Measurements from ENCODE around the gene NCOR2.
"Not testable (repeated sequence)": the region's sequence is repeated elsewhere in the genome, so short reads cannot be mapped to it uniquely, and the experiment has no call there.

Gene NCOR2

DNA sequence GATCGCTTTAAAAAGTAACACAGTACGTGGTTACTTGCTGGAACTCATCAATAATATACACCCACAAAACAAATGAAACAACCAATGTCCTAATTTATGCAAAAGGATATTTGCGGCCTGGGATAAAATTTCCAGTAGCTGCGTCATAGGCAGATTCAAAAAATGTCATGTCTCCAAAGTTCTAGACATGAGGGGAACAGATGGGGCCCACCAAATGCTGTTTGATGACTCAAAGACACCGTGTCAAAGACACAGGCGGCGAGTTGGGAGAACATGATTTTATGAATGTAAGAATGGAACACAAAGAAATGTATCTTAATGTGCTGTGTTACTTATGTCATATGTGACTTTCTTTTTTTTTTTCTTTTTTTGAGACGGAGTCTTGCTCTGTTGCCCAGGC, 34.3 kb upstream of the NCOR2 start:
- DNase-seq (ENCODE audit: low spot score): no peak

DNA sequence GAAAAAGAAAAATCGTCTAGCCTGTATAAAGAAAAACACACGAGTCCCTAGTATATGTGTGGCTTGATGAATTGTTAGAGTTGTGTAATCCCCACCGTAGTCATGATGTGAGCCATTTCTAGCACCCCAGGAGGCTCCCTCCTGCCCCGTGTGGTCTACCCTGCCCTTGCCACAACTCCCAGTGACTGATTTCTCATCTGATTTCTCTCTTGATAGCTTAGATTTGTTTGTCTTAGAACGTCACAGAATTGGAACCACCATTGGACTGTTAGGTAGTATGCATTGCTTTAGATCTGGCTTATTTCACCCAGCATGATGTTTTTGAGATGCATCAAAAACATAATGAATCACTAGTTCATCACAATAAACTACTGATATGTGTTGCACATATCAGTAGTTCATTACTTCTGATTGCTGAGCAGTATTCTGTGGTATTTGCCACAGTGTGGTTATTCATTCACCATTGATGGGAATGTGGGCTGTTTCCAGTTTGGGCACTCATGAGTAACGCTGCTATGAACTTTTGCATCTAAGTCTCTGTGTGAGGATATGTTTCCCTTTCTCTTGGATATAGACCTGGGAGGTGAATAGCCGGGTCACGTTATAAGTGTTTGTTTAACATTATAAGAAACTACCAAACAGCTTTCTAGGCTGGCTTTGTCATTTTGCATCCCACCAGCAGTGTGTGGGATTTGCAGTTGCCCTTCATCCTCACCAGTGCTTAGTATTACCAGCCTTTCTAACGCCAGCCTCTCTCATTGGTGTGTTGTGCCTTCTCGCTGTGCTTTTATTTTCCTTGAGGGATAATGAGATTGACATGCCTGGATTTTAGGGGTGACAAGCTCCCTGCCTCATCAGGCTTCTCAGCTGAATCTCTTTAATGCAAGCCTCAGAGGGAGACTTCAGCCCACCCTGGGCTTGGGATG, 31.9 kb upstream of the NCOR2 start:
- DNase-seq (ENCODE audit: low spot score): no peak

DNA sequence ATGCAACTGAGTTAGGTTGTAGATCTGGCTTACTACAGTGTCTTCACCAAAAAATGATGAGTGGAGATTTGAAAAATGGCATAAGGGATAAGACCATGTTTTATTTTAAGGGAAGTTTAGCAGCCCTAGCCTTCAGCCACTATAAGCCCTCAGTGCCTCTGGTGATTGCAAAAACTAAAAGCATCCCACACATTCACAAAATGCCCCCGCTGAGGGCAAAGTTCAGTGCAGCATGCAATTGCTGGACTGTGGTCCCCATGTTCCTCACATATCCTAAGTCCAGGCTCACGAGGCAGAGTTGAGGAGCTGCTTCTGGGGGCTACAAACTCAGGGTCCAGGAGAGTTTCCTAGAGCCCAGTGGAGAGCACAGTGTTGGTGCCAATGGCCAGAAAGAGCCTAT, 29.6 kb upstream of the NCOR2 start:
- no peak for DNase-seq (ENCODE audit: low spot score)

DNA sequence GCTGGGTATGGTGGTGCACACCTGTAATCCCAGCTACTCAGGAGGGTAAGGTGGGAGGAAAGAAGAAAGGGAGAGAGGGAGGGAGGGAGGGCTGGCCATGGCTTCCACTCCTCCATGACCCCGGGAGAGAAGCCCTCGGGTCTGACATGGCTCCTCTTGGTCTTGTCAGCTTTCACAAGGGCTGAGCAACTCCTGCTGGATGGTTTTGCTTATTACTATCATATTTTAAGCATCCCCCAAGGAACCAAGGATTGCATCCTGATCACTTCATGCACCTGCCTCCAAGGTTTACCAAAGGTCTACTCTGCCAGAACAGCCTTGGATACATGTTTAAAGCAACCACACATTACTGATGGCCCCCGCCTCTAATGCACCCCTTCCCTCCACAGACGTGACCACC, 28.0 kb upstream of the NCOR2 start:
- no peak for DNase-seq (ENCODE audit: low spot score)

DNA sequence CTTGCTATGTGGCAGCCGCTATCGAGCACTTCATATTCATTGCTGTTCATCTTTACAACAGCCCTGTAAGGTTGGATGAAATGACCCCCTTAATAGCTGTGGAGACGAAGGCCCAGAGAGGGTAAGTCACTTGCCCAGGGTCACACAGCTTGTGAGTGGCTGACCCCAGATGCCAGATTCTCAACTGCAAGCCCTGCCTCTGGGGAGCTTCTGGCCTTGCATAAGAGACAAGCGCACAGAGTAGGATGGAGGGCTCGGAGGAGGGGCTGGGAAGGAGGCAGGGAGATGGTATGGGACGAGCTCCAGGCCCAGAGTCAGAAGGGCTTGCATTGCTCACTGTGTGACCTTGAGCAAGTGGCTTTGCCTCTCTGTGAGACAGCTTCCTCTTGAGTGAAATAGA, 27.4 kb upstream of the NCOR2 start:
- no peak for DNase-seq (ENCODE audit: low spot score)

DNA sequence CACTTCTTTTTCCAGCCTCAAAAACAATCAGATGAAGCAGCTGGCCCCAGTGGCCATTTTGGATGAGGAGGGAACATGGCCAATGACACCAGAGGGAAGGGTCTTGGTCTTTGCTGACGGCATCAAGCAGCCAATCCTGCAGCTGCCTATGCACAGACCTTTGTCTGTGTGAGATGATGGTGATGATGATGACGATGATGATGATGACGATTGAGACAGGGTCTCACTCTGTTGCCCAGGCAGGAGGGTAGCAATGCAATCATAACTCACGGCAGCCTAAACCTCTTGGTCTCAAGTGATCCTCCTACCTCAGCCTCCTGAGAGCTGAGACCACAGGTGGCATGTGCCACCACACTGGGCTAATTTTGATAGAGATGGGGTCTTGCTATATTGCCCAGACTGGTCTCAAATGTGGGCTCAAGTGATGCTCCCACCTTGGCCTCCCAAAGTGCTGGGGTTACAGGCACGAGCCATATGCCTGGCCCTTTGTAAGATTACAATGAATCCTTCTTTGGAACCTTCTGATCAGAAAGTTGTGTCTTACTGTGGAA, 26.5 kb upstream of the NCOR2 start:
- DNase-seq (ENCODE audit: low spot score): no peak

DNA sequence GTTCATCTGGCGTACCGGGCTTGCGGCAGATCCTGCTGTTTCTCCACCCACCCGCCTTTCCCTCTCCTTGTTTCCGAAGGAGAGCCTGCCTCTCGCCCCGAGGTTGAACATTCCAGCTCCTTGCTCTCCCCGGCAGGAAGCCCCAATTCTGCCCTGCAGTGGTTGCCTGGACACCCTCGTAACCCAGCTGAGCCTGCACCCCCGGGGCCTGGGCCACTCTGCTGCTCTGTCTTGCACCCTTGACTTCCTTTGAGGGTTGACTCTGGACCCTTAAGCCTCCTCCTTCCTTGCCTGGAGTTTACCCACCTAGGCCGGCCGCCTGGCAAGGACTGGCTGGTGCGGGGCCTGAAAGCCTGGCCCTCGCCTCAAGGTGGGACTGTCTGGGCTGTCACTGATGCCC, 25.8 kb upstream of the NCOR2 start:
- DNase-seq (ENCODE audit: low spot score): no peak

DNA sequence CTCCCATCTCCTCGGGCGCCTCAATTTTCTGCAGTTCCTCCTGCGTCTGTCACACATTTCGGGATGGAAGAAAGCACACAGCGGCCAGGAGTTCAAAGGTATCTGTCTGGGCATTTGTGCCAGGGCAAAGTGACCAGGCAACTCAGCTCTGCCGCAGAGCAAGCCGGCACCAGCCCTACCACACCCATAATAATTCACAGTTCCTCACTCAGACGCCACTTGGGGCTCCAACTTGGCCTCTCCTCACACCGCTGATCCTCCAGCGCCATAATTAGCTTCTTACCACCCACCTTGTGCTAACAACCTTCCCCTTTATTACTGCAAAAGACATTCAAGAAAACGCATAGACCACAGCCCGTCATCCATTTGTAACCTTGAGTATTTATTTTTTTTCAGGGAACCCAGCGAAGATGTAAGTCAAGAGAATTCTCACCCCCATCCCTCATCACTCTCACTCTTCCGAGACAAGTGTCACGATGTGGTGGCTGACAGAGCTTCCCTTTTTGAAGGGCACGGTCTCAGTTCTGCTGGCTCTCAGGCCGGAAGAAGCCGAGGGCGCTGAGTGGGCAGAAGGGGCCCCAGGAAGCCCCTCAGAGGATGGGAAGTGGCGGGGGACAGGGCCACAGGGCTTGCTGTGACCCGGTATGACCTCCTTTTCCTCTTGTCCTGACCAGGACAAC, 25.2 kb upstream of the NCOR2 start:
- no peak for DNase-seq (ENCODE audit: low spot score)

DNA sequence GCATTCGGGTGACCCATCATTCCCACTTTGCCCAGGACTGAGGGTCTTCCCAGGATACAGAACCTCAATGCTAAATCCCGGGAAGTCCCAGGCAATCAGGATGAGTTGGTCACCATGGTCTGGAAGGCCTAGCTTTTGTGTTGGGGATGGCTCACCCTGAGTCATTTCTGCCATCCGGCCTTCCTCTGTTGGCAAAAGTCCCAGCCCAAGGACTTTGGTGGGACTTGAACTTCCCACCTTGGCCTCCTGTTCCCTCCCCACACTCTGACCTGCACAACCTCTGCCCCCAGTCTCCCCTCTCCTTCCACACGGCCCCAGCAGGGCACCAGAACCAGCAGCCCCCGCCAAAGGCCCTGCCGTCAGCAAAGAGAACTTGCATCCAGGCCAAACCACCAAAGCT, 24.6 kb upstream of the NCOR2 start:
- no peak for DNase-seq (ENCODE audit: low spot score)

DNA sequence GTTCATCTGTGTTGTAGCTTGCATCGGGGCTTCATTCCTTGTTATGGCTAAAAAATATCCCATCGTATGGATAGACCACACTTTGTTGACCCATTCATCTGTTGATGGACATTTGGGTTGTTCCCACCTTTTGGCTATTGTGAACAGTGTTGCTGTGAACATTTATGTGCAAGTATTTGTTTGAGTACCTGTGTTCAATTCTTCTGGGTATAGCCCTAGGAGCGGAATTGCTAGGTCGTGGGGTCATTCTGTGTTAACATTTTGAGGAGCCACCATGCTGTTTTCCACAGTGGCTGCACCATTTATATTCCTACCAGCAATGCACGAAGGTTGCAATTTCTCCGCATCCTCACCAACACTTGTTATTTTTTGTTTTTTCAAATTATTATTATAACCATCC, 23.0 kb upstream of the NCOR2 start:
- DNase-seq (ENCODE audit: low spot score): no peak

DNA sequence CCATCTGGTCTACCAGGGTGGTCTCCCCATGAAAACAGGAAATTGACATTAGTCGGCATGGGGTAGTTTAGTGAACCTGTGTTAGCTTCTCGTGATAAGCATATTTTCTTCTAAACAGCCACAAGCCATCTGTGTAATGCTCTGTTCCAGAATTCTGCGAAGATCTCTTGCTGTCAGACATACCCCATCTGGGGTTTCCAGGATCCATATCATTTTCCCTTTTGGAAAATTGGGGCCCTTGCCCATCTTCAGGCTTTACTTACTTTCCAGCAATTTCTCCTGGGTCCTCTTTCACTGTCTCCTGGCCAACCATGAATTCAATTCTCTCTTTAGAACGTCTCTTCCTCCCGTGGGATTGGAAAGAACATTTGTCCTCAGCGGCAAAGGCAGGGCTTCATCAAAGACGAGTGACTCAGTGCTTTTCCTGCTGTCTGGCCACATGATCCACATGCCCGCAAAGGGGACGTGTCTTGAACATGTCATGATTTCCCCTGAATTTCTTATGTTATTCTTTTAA, 21.4 kb upstream of the NCOR2 start:
- DNase-seq (ENCODE audit: low spot score): no peak

DNA sequence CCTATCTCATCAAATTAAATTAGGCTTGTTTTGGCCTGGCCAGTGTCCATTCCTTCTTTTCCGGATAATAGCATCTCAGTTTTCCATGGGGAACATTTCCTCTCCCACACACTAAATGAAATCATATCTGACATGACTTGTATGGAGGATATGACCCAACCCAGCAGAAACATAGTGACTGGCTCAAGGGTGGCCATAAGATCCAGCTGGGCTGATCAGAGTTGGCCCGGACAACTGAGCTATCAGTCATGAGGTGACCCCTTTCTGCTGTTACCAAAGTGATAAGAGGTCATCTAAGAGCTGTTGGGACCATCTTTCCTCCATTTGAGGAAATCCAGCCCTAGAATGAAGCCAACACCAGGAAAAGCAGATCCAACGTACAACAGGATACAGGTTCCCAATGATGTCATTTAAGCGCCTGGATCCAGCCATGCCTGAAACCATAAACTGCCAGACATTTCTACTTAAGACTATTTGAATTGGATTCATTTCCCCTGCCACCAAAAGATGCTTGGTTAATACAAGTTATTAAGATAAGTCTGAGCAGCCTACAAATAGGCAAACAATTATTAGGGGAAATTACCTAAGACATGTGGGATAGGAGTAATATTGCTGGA, 20.7 kb upstream of the NCOR2 start:
- no peak for DNase-seq (ENCODE audit: low spot score)

DNA sequence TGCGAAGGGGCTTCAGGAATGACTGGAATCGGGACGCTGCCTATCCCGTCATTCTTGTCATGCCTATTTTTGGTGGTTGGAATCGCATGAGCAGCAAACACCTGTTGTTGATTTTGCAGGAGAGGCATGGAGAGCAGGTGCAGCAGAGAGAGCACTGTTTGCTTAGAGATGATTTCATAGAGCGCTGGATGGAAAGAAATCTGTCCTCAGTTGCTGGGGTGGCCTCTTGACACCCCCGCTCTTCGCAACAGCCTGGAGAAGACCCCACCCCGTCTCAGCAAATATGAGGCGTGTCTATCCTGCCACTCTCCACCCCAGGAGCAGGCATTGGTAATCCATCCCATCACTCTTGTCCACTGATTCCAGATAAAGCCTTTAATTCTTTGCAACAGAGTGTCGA, 19.3 kb upstream of the NCOR2 start:
- DNase-seq (ENCODE audit: low spot score): no peak

DNA sequence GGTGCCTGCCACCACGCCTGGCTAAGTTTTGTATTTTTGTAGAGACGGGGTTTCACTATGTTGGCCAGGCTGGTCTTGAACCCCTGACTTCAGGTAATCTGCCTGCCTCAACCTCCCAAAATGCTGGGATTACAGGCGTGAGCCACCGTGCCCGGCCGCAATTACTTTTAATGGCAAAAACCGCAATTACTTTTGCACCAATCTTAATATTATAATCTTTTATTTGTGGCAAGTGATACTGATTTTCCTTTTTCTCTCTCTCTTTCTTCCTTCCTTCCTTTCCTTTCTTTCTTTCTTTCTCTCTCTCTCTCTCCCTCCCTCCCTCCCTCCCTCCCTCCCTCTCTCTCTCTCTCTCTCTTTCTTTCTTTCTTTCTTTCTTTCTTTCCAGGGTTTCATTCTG, 17.1 kb upstream of the NCOR2 start:
- DNase-seq (ENCODE audit: low spot score): not testable (repeated sequence)

DNA sequence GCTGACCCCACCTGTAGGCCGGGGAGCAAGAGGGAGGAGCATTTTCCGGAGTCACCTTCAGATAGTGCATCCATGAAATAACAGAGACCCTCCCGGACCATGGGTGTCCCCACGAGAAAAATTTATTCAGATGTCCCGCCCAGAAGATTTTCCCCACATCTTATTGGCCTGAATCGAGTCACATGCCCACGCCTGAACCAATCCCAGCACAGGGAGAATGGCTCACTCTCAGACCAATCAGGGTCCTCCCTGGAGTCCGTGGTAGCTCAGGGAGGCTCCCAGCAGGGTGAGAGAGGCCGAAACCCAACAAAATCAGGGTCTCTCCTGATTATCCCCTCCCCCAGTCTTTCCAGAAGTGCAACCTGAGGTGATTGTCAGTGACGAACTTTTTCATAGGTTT, 16.4 kb upstream of the NCOR2 start:
- DNase-seq (ENCODE audit: low spot score): no peak

DNA sequence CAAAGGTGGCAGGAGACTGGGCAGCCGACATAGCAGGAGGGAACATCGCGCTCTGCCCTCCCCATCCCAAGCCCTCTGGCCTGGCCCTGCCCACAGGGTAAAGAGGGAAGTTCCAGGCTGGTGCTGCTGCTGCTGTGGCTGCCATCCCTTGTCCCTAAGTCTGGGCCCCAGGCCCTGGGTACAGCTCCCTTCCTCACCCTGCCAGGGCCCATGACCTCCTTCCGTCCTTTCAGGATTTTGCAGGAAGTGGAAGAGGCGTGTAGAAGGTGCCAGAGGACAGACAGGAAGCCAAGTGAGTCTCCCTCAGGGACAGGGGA, 14.7 kb upstream of the NCOR2 start:
- no peak for DNase-seq (ENCODE audit: low spot score)

DNA sequence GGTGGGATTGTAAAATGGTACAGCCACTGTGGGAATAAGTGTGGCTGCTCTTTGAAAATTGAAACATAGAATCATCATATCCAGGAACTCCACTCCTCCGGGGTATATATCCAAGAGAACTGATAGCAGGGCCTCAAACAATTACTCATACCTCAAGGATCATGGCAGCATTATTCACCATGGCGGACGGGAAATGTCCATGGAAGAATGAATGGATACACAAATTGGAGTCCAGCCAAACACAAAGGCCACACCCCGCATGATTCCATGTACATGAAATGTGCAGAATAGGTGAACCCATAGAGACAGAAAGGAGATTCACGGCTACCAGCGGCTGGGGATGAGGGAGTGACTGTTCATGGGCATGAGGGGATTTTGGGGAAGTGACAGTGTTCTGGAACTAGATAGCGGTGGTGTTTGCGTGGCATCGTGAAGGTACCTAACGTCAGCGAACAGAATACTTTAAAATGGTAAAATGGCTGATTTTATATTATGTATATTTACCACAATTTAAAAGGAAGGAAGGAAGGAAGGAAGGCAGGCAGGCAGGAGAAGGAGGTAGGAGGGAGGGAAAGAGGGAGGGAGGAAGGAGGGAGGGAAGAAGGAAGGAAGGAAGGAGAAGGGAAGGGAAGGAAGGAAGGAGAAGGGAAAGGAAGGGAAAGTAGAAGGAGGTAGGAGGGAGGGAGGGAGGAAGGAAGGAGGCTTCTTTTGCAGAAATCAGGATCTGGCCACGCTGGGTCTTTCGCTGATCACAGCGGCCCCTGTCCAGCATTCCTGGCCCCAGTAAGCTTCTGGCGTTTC, 14.1 kb upstream of the NCOR2 start:
- no peak for DNase-seq (ENCODE audit: low spot score)

DNA sequence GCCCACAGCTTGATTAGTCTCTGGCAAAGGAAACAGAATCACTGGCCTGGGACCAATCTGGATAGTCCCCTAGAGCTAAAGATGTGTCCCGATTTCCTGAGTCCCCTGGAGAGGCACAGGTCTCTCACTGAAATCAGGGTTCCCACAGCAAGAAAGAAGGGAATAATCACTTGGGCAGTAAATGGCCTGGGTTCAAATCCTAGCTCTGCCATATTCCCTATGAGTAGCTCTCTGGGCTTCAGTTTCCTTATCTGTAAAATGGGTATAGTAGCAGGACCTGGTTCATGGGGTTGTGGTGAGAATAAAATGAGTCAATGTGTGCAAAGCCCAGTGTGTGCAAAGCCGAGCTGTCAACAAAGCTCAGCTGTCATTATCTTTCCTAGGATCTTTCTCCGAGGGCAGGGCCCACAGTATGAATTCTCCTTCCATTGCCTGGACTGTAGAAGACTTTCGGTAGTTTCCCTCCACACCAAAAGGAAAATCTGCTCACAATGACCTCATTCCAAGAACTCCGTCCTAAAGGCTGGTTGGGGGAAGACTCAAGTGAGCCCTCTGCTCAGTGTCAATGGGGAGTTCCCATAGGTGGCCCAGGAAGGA, 12.6 kb upstream of the NCOR2 start:
- DNase-seq (ENCODE audit: low spot score): no peak

DNA sequence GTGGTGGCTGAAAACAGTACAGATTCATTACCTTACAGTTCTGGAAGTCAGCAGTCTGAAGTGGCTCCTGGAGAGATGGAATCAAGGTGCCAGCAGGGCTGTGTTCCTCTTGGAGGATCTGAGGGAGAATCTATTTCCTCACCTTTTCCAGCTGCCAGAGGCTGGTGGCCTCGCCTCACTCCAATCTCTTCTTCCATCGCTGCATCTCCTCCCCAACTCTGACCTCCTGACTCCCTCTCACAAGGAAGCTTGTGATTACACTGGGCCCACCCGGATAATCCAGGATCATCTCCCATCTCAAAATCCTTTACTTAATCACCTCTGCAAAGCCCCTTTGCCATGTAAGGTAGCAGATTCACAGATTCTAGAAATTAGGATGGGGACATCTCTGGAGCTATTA, 11.4 kb upstream of the NCOR2 start:
- no peak for DNase-seq (ENCODE audit: low spot score)

DNA sequence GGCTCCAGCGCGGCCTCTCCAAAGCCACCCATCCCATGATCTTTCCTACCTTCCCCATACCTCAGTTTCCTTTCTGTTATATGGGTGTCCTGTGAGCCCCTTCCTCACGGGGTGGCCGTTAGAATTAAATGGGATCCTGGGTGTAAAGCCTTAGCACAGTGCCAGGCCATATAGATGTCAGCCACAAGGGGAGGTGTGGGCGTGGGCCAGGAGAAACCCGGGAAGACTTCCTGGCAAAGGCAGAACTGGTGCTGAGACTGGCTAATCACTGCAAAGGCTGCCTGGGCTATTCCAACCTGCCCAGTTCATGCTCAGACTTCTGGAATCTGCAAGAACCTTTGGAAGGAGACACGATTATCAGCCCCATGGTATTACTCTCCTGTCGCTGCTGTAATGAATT, 11.0 kb upstream of the NCOR2 start:
- no peak for DNase-seq (ENCODE audit: low spot score)

DNA sequence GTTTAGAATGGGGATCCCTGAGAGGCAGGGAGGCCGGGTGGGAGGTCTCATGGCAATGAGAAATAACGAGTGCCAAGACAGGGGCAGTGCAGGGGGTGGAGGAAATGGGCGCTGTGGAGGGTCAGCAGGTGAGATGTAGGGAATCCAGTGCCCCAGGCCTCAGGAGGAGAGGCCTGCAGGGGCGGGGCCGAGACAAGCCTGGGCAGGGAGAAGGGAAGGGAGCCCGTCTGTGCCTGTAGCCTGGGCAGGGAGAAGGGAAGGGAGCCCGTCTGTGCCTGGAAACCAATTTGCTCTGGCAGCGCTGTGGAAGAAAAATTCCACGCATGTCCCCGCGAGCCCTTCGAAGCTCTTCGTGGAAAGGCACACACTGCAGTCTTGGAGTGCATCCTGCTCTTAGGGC, 10.6 kb upstream of the NCOR2 start:
- DNase-seq (ENCODE audit: low spot score): no peak
